A204.1 (cell line): Measurements from ENCODE around the gene NEAT1.

Source experiments
- FAIRE-seq: peaks from 2 replicates; lab custom pipeline; 2012; peaks lifted over from hg19 to GRCh38; lab: Jason Lieb, UNC

NEAT1 gene

GRCh38 chr11:65422633-65423515 is at the start of gene NEAT1:
NEAT1 (plus strand) TSS chr11:65422798.
- FAIRE-seq = no peak

DNA sequence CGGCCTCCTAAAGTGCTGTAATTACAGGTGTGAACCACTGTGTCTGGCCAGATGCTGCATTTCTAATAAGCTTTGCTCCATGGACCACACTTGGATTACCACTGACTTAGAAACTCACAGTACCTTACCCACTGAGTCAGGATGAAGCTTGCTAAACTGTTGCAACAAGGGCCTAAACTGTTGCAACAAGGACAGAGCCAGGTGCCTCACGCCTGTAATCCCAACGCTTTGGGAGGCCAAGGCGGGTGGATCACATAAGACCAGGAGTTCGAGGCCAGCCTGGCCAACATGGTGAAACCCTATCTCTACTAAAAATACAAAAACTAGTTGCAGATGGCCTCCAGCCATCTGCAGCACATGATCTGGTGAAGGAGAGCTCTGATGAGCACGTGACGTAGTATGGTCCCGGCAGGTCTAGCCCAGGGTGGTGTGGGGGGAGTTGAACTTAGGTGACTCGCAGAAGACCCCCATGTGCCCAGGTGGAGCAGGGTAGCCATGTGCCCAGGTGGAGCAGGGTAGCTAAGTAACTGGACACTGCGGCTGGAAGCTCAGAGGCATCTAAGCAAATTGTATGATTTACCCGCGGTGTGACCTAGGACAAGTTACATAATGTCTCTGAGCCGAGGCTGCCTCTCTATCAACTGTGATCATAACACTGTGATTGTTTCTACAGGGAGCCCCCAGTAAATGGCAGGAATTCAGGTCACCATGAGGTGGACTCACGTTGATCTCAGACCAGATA is 48.6 kb upstream of the NEAT1 start:
- FAIRE-seq = no peak

DNA sequence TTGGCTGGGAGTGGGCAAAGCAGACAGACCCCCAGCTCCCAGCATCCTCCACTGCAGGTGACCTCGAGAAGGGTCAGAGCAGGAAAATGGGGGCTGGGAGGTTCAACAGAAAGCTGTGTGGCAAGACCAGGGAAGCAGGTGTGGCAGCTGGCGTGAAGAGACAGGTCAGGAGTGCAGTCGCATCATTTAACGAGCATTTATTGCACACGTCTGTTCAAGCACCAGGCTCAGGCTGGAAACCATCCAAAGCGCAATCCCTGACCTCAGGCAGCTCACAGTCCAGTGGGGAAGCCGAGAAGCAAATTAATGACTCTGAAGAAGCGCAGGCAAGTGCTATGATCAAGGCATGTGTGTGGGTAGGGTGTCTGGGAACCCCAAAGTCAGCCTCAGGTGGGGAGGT is 47.6 kb upstream of the NEAT1 start:
- no peak for FAIRE-seq

DNA sequence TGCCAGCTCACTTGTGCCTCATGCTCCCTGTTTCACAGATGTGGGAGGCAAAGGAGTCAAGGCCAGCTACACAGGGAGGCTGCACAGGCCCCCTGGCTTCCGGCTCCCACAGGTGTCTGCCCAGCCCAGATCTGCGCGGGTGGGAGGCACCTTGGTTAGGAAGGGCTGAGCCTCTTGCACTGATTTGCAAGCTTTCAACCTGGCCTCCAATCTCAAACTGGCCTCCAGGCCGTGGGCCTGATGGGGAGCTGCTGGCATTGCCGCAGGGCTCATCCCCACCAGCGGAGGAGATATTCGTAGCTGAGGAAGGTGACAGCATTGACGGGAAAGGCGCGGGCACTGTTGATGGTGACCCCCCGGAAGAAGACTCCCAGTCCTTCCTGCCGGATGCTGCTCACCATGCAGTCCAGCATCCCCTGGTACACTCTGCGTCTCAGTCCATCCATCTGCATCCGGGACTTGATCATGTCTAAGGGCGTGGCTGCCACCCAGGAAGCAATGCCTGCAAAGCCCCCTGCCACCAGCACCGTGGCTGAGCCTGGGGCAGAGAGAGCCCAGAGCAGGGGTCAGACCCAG is 46.4 kb upstream of the NEAT1 start:
- no peak for FAIRE-seq

DNA sequence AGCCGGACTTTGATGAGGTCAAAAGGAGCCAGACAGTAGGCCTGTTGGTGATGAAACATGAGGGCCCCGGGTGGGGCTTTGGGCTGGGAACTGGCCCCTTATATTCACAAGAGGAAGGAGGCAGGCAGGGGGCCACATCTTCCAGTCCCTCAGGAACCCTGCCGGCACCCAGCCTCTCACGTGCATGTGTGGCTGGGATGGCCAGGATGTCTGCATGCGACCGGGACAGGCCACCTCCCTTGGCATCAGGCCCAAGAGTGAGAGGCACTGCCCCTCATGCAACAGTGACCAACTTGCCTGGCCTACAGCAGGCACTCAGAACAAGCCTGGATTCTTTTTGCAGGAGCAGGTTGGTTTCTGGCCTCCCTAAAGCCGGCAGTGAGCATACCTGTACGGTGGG is 45.6 kb upstream of the NEAT1 start:
- no peak for FAIRE-seq

DNA sequence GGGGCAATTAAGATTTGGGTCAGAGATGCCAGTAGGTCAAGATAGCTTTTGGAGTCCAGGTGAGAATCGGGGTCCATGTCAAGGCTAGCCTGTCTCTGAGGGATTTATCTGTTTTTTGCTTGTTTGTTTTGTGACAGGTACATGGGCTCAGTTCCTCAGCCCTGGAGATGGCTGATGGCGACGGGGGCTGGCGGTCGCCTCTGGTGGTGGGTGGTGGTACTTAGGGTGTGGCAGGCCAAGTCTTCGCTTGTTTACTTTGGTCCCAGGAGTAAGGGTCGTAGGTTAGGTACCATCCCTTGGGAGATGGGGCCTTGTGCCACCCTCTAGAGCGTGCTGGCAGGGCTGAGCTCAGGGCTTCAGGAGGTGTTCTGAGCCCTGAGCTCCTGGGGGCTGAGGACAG is 44.8 kb upstream of the NEAT1 start:
- no peak for FAIRE-seq

GRCh38 chr11:65378208-65378927 is 44.2 kb upstream of the NEAT1 start:
- no peak for FAIRE-seq

GRCh38 chr11:65378928-65379638 is 43.5 kb upstream of the NEAT1 start:
- no peak for FAIRE-seq

- no peak for FAIRE-seq
Measured at GRCh38 chr11:65379698-65380459, 42.7 kb upstream of the NEAT1 start.

DNA sequence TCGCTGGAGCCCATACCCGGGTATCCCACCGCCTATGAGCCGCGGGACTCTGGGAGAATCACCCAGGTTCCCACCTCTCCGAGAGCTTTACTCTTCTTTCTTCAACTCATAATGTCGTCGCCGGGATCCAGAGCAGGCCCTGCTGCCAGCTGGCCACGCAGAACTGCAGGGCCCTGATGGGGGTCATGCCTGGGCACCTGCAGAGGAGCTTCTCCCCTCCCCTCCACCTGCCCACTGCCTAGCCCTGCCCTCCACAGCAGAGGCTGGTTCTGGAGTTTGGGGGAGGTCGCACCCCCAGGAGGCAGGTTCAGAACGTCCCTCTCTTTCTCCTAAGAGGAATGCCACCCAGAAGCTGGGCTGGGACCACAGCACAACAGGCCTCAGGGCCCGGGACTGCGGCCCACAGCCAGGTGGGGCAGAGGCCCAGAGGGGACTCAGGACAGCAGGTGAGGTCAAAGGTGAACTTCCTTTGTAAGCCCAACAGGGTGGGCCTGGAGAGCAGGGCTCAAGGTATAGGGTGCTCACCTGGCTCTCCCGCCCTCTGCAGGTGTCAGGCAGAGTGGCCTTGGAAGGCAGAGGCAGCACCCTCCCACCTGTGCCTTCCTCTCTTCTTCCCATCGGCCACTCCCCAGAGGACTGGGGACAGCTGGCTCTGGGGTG is 42.0 kb upstream of the NEAT1 start:
- no peak for FAIRE-seq

DNA sequence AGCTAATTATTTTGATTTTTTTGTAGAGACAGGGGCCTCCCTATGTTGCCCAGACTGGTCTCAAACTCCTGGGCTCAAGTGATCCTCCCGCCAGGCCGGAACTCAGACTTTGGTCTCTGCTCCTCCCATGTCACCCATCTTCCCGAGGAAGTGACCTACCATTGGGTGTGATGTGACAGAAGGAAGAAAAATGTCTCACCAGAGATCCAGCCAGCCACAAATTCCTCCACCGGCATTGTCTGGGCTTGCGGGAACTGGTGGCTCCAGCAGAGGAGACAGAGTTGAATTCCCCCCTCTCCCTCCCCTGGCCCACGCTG is 40.9 kb upstream of the NEAT1 start:
- FAIRE-seq = no peak

GRCh38 chr11:65382033-65382803 is 40.4 kb upstream of the NEAT1 start, which contains the start of gene SLC25A45:
SLC25A45 (minus strand) TSS chr11:65382646; CDS start chr11:65381951, 695 bp downstream.
- no peak for FAIRE-seq

- no peak for FAIRE-seq
Measured at GRCh38 chr11:65382804-65383368, 39.7 kb upstream of the NEAT1 start.

DNA sequence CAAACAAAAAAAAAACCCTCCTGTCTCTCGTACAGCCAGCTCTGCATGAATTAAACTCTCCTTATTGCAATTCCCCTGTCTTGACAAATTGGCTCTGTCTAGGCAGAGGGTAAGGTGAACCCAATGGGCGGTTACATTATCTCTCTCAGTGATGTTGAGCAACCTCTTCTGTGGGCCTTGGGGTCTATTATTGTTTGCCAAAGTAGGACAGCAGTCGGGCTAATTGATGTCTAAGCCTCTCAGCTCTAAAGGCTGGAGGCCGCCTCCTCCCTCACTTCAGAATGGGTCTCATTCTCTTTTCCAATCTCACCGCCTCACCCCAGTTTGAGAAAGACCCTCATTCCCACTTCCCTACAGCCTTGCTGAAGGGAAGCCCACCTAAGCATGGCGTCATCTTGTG is 38.8 kb upstream of the NEAT1 start:
- no peak for FAIRE-seq

DNA sequence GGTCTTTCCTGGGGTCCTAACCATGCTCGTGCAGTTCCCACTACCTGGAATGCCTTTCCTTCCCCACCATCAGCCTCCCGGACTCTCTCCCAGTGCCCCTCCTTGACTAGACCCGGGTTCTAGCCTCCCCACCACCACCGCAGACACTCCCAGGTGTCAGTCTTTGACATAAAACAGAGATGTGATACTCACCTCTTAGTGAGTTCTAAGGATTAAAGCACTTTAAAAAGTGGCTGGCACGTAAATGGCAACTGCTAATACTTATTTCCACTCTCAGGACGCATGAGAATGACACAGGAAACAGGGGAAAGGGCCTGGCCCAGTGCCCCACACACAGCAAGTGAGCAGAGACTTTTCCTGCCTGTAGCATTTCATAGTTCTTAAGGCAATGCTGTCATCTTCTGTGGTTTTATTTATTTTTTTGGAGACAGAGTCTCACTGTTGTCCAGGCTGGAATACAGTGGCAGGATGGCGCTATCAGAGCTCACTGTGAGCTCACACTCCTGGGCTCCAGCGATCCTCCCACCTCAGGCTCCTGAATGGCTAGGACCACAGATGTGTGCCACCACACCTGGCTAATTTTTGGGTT is 38.2 kb upstream of the NEAT1 start:
- FAIRE-seq = no peak

GRCh38 chr11:65386307-65387140 is 36.1 kb upstream of the NEAT1 start, which contains the start of gene FRMD8:
FRMD8 (plus strand) TSS chr11:65386637; CDS start chr11:65387037, 400 bp downstream.
- no peak for FAIRE-seq

- FAIRE-seq = no peak
Measured at GRCh38 chr11:65388731-65389130, 33.9 kb upstream of the NEAT1 start.
